Panc1 (cell line): Measurements from ENCODE around the gene NUDT4. TPM values are rescaled to one million over a fixed set of nuclear protein-coding genes. Genes with fewer than 3 reads are reported as not detected.

Source experiments
- ATAC-seq: fragments of 200-7000 bp; cut with Tn5 transposase; 2 replicates; pipeline ENCODE4 v1.9.1; 2020; ENCODE audit warnings: mild to moderate bottlenecking, moderate library complexity
- BruUV-seq: library from RNA; stranded (reverse); fragments of 400-500 nt; replicated peaks from 2 replicates; lab custom pipeline; 2021; lab: Mats Ljungman, UMichigan
- CTCF ChIA-PET: fragments of 300-600 bp; sonication (Branson Sonifier 250); formaldehyde crosslinking; loops from one replicate; lab custom pipeline; 2022; ENCODE audit warnings: antibody characterized with exemption; lab: Charles Lee
- POLR2A ChIA-PET: fragments of 300-600 bp; sonication (Branson Sonifier 250); formaldehyde crosslinking; loops from one replicate; lab custom pipeline; 2022; ENCODE audit warnings: antibody characterized with exemption; lab: Charles Lee
- DNase-seq: peaks from one replicate; pipeline ENCODE4 v3.0.0-alpha.2; 2010; ENCODE audit warnings: low read depth, low spot score
- H3K27ac ChIP-seq: 2 replicates; pipeline ENCODE4 v1.5.1; 2011; ENCODE audit warnings: mild to moderate bottlenecking, low read length, inconsistent platforms
- H3K27me3 ChIP-seq: fragments of 200-500 bp; sonication (Bioruptor generic); 2 replicates; pipeline ENCODE4 v1.6.0; 2014; ENCODE audit warnings: low read length, inconsistent platforms; ENCODE audit not compliant: control insufficient read depth, insufficient read depth
- H3K36me3 ChIP-seq: fragments of 200-500 bp; sonication (Bioruptor generic); 2 replicates; pipeline ENCODE4 v1.5.1; 2014; ENCODE audit warnings: inconsistent platforms, mild to moderate bottlenecking, low read length, moderate library complexity; ENCODE audit not compliant: control insufficient read depth, insufficient read depth
- H3K4me1 ChIP-seq: 2 replicates; pipeline ENCODE4 v1.5.1; 2011; ENCODE audit warnings: inconsistent platforms, mild to moderate bottlenecking, low read length, moderate library complexity; ENCODE audit not compliant: control insufficient read depth, insufficient read depth
- H3K4me3 ChIP-seq, 2 experiments: 2 replicates each; pipeline ENCODE4 v1.5.1; 2011 to 2012; ENCODE audit warnings: low read depth in 2 of 2, low read length in 2 of 2, mild to moderate bottlenecking in 2 of 2, inconsistent platforms in 1 of 2, moderate library complexity in 1 of 2
- H3K9me3 ChIP-seq: fragments of 200-500 bp; sonication (Bioruptor generic); 2 replicates; pipeline ENCODE4 v1.5.1; 2014; ENCODE audit warnings: low read depth, mild to moderate bottlenecking, inconsistent platforms, low read length, moderate library complexity; ENCODE audit not compliant: control insufficient read depth, insufficient read depth
- CTCF ChIP-seq: fragments of 450-650 bp; IDR thresholded peaks from 2 replicates; pipeline ENCODE4 v1.5.1; 2017; ENCODE audit warnings: mild to moderate bottlenecking
- POLR2AphosphoS5 ChIP-seq: IDR thresholded peaks from 2 replicates; pipeline ENCODE4 v1.6.1; 2012; ENCODE audit warnings: mild to moderate bottlenecking, low read depth, low read length, moderate library complexity
- REST ChIP-seq, 2 experiments: IDR thresholded peaks; 2 replicates each; pipeline ENCODE4 v1.6.1; 2011 to 2012; ENCODE audit warnings: low read depth in 2 of 2, control low read depth in 1 of 2, low read length in 1 of 2, mild to moderate bottlenecking in 1 of 2, moderate library complexity in 1 of 2; ENCODE audit not compliant: insufficient read depth in 1 of 2
- SIN3A ChIP-seq: IDR thresholded peaks from 2 replicates; pipeline ENCODE4 v1.6.1; 2012; ENCODE audit warnings: low read depth, mild to moderate bottlenecking, low read length, moderate library complexity, borderline replicate concordance; ENCODE audit not compliant: insufficient read depth
- TCF7L2 ChIP-seq: IDR thresholded peaks from 2 replicates; pipeline ENCODE4 v1.6.1; 2011; ENCODE audit warnings: mild to moderate bottlenecking, low read depth, low read length, inconsistent platforms
- in situ Hi-C: cut with HindIII; loops from 2 replicates; pipeline ENCODE4 v1.10.0; 2016; ENCODE audit warnings: low sequenced_read_pairs, low pct_unique_long_range_greater_than_20kb
- intact Hi-C: fragments of 100-400 bp; cut with micrococcal nuclease; formaldehyde crosslinking; loops from one replicate; pipeline ENCODE4 v1.10.0; 2022; ENCODE audit not compliant: unreplicated experiment
- total RNA-seq: library from RNA; stranded (reverse); gene quantifications from one replicate; pipeline ENCODE4 v1.2.1, GENCODE V29; 2021; ENCODE audit not compliant: unreplicated experiment

The NUDT4 gene
- total RNA-seq, 1 experiment from 2014 or later: 45.7 TPM

- no peak for TF ChIP-seq SIN3A
- TF ChIP-seq REST (IDR thresholded peaks at IDR 0.05; ENCODE audit: insufficient read depth in 1 of 2, low read depth in 2 of 2, low read length in 1 of 2): no peak
- in situ Hi-C loops (no loop called here), intact Hi-C loops (no loop called here)
- no peaks in the 10 kb centered on the region for H3K9me3 ChIP-seq
- ChIA-PET POLR2A (interaction anchor here (0.6 kb wide), 1 partner anchor 9 kb away, joined by 6 read pairs; no protein-coding TSS in a partner anchor), CTCF (no interaction called here)
- H3K4me1 ChIP-seq: peaks cover 31% of the 10 kb centered on the region
- H3K36me3 ChIP-seq: no peaks in the 10 kb centered on the region; the same call in 1 of the 2 replicates
- peak overlapping the region; percentile 77 to 85 for H3K4me3 ChIP-seq
- BruUV-seq: no TSS peak
- ATAC-seq: 0 out of 2 replicates have a peak, but pooled peaks have one; percentile 10
- DNase-seq: no peak
- peak overlapping the region; percentile 87 for H3K27ac ChIP-seq
- no peaks in the 10 kb centered on the region for H3K27me3 ChIP-seq
Measured at GRCh38 chr12:93441081-93441616, 63.4 kb downstream of the NUDT4 start.

DNA sequence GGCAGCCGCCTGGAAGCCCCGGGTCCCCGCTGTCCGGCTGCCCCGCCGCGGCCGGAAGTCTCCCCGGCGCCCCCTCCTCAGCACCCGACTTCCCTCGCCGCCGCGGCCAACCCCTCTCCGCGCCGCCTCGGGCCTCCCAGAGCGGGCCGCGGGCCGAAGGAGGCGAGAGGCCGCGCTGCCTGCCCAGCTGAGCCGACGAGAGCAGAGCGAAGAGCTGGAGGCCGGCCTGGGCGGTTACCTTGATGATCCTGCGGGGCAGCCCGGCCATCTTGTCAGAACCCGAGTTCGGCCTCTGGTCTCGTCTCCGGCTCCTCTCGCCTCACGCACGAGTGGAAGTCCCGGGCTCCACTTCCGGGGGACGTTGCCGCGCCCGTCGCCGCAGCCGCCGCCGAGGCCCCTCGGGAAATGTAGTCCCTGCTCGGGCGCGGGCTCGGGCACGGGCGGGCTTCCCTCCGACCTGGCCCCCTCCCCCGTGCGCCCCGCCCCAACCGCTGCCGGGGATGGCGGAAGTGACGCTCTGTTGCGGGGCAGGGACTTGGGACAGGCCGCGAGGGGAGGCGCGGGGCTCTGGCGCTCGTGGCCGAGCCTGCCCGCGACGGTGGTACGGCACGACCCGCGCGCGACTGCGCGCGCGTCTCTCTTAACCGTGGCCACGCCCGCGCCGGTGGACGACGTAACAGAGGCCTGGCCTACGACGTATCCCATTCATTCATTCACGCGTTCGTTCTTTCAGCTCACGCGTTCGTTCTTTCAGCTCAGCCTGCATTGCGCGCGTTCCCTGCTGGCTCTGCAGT is 64.1 kb downstream of the NUDT4 start, which contains the start of gene UBE2N:
Gene UBE2N, minus strand, starts transcription at position 331 of the 794 bp plus-strand sequence. Its CDS starts 63 bp downstream, at position 268.
- peak; percentile 96 for ATAC-seq
- Histone ChIP-seq H3K27ac (peak within 1 kb of the TSS; percentile 96), H3K9me3 (no peaks in the 10 kb centered on the region), H3K4me1 (peaks cover 31% of the 10 kb centered on the region), H3K36me3 (no peaks in the 10 kb centered on the region; the same call in 1 of the 2 replicates), H3K4me3 (peak within 1 kb of the TSS; percentile 77 to 85), H3K27me3 (no peaks in the 10 kb centered on the region)
- DNase-seq: peak; percentile 46
- POLR2A ChIA-PET: interaction anchor here (0.6 kb wide), 1 partner anchor 9 kb away, joined by 6 read pairs; no protein-coding TSS in a partner anchor
- in situ Hi-C loops (no loop called here), intact Hi-C loops (no loop called here)
- no TSS peak for BruUV-seq
- CTCF ChIA-PET: interaction anchor here (0.5 kb wide), 1 partner anchor 25 kb away, joined by 4 read pairs; no protein-coding TSS in a partner anchor
- TF ChIP-seq POLR2AphosphoS5 (peak; percentile 86), REST (IDR thresholded peaks at IDR 0.05; ENCODE audit: insufficient read depth in 1 of 2, low read depth in 2 of 2, low read length in 1 of 2) (no peak), SIN3A (peak; percentile 46; the same call in 1 of the 2 replicates), TCF7L2 (no peak), CTCF (no peak)
